RWPE1 (cell line): ENCODE results near the gene HPCA.

Source experiments
- CTCF ChIA-PET: fragments of 350-600 bp; sonication (Branson Sonifier 250); formaldehyde crosslinking; extraction: SDS; loops from one replicate; lab custom pipeline; 2021; lab: Yijun Ruan, JAX
- POLR2A ChIA-PET: fragments of 400-600 bp; formaldehyde crosslinking; extraction: SDS; loops from one replicate; lab custom pipeline; 2020; ENCODE audit warnings: antibody characterized with exemption; ENCODE audit not compliant: low non-redundant PET; lab: Yijun Ruan, JAX
- DNase-seq: peaks from one replicate; pipeline ENCODE4 v3.0.0; 2012; ENCODE audit warnings: low spot score
- H3K27ac ChIP-seq: fragments of 450-650 bp; 2 replicates; pipeline ENCODE4 v1.5.1; 2017
- TF ChIP-seq, protein P1 (sequence below): fragments of 450-650 bp; conservative IDR thresholded peaks from 2 replicates; pipeline ENCODE4 v1.5.1; 2017; ENCODE audit warnings: low read depth, mild to moderate bottlenecking

Gene HPCA

DNA sequence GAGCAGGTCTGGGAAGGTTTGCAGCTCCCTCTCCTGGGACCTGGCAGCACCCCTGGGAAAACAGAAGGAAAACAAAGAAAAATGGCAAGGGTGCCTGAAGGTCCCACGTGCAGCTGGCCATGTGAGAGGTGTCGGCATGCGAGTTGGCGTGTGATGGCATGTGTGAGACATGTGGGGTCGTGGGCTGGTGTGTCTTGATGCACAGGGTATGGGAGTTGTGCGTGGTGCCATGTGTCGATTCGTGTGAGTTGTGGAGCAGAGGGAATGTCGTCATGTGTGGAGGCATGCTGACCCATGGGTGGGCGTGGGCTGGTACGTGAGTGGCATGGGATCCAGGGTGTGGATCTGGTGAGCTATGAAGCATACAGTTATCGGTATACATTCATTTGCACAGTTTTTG lies 1.3 kb downstream of the HPCA start:
- POLR2A ChIA-PET: no interaction called here
- no peak overlapping the region for H3K27ac ChIP-seq
- TF ChIP-seq, protein P1, sequence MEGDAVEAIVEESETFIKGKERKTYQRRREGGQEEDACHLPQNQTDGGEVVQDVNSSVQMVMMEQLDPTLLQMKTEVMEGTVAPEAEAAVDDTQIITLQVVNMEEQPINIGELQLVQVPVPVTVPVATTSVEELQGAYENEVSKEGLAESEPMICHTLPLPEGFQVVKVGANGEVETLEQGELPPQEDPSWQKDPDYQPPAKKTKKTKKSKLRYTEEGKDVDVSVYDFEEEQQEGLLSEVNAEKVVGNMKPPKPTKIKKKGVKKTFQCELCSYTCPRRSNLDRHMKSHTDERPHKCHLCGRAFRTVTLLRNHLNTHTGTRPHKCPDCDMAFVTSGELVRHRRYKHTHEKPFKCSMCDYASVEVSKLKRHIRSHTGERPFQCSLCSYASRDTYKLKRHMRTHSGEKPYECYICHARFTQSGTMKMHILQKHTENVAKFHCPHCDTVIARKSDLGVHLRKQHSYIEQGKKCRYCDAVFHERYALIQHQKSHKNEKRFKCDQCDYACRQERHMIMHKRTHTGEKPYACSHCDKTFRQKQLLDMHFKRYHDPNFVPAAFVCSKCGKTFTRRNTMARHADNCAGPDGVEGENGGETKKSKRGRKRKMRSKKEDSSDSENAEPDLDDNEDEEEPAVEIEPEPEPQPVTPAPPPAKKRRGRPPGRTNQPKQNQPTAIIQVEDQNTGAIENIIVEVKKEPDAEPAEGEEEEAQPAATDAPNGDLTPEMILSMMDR: no peak
- no peak for DNase-seq
- CTCF ChIA-PET: no interaction called here

DNA sequence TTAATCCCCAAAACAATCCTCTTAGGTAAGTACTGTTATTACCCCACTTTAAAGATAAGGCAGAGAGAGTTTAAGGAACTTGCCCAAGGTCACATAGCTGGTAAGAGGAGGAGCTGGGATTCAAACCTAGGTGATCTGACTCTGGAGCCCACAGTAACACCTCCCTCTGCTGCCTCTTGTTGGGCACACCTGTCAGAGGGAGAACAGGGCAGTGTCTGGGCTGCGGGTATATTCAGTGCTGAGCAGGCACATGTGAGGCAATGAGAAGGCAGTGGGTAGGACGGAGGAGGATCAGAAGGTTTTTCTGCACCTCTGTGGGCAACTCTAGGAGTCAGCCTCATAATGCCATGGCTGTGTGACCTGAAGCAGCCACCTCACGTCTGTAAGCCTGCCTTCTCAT lies 1.8 kb downstream of the HPCA start:
- ChIA-PET POLR2A (no interaction called here), CTCF (no interaction called here)
- TF ChIP-seq, protein P1: no peak
- H3K27ac ChIP-seq: no peak overlapping the region
- no peak for DNase-seq

DNA sequence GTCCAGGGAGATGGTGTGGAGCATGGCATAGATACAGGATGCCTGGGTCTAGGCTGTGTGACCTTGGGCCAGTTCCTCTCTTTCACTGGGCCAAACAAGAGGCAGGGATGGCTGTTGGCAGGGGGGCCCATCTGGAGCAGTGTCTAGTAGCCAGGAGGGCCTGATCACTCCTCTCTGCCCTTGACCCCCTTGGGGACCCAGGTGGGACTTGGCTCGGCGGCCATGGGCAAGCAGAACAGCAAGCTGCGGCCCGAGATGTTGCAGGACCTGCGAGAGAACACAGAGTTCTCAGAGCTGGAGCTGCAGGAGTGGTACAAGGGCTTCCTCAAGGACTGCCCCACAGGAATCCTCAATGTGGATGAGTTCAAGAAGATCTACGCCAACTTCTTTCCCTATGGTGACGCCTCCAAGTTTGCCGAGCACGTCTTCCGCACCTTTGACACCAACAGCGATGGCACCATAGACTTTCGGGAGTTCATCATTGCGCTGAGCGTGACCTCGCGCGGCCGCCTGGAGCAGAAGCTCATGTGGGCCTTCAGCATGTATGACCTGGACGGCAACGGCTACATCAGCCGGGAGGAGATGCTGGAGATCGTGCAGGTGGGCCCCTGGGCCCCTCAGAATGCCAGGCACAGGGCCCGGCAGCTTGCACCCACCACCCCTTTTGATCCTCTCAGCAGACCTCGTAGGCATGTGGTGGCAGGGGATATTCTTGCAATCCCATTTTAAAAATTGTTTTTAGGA lies 2.6 kb downstream of the HPCA start:
- TF ChIP-seq, protein P1: no peak
- no peak overlapping the region for H3K27ac ChIP-seq
- no peak for DNase-seq
- ChIA-PET POLR2A (no interaction called here), CTCF (no interaction called here)

DNA sequence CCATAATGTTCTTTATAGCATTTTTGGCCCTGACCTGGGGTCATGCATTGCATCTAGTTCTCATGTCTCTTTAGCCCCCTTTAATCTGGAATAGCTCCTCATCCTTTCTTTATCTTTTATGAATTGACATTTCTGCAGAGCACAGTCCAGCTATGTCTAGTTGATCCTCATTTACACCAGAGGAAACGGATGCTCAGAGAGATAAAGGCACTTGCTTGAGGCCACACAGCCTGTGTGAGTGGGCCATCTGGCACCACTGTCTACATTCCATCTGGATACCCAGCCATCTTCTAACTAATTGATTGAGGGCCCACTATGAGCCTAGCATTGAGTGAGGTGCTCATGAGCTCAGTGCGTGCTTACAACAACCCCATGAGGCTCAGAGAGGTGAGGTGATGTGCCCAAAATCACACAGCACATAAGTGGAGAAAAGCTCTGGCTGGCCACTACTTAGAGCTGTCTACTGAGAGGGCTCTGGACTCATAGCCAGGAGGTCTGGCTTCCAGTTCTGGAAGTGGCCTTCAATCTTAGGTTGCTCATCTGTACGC lies 3.5 kb downstream of the HPCA start:
- ChIA-PET CTCF (no interaction called here), POLR2A (no interaction called here)
- TF ChIP-seq, protein P1: no peak
- no peak overlapping the region for H3K27ac ChIP-seq
- DNase-seq: no peak

DNA sequence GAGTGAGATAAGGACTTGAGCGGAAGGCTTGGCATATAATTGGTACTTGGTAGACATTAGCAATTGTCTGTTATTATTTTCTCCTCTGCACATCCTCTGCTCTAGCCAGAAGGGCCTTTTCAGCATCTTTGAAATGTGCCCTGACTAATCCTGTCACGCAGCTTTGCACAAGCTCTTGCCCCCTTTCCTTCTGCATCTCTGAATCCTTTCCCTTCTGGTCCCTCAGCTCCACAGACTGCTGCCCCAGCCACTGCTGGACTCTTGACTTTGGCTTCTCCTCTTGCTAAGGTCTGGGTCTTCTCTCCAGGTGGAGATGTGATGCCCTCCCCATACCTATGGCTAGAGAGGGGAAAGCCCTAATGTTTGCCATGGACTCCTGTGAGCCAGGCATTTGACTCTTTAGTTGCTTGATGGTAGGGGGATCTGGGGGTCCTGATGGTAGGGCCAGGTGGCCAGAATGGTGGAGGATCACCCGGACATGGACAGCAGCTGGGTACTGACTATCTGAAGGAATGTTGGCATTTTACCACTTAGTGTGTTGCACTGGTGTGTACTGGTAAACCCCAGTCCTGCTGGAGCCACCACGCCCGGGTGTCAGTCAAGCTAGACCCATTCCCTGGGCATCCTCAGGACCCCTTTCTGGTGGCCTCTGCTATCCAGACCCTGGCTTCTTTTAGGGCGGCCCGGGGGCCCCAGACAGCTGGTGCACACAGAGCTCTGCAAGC lies 4.4 kb downstream of the HPCA start:
- TF ChIP-seq, protein P1: no peak
- POLR2A ChIA-PET: no interaction called here
- DNase-seq: no peak
- H3K27ac ChIP-seq: no peak overlapping the region
- CTCF ChIA-PET: interaction anchor here (0.6 to 0.9 kb wide), 2 partner anchors 14 to 102 kb away, joined by 4 to 6 read pairs; no protein-coding TSS in a partner anchor

DNA sequence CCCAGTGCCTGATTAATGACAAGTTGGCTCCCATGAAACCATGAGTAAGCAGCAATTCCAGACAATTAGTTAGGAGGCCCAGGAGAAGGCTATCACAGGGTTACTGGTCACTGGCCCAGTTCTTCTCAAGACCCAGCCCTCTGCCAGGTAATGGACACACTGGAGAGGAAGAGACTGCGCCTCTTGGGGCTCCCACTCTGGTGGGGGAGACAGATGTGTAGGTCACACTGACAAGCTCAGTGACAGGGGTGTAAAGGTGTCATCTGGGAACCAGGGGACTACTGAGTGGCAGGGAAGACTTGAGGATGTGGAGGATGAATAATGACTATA lies 4.9 kb downstream of the HPCA start:
- H3K27ac ChIP-seq: no peak overlapping the region
- POLR2A ChIA-PET: no interaction called here
- DNase-seq: no peak
- CTCF ChIA-PET: interaction anchor here (0.6 to 2.1 kb wide), 3 partner anchors 14 to 179 kb away, joined by 4 to 7 read pairs (median 6); no protein-coding TSS in a partner anchor
- TF ChIP-seq, protein P1: no peak
